Limb (tissue), 2 donors: ENCODE results near the gene ZFHX2.
"Not testable (repeated sequence)": the region's sequence is repeated elsewhere in the genome, so short reads cannot be mapped to it uniquely, and the experiment has no call there.

Experiments
- DNase-seq, 2 donors: peaks; one replicate each; pipeline ENCODE4 v3.0.0-alpha.2; 2016; ENCODE audit errors: extremely low spot score in 2 of 2

Gene ZFHX2

GRCh38 chr14:23551266-23552028 is at the start of gene ZFHX2:
ZFHX2 (minus strand) TSS chr14:23551765; CDS start chr14:23535325, 16,440 bp downstream.
- peak; percentile 59 to 89 for DNase-seq

- DNase-seq: no peak
Measured at GRCh38 chr14:23600806-23601205, 49.2 kb upstream of the ZFHX2 start.

GRCh38 chr14:23600322-23600707 is 48.8 kb upstream of the ZFHX2 start:
- DNase-seq: no peak

GRCh38 chr14:23594191-23594590 is 42.6 kb upstream of the ZFHX2 start:
- DNase-seq: not testable (repeated sequence)

- DNase-seq: no peak
Measured at GRCh38 chr14:23590198-23590597, 38.6 kb upstream of the ZFHX2 start.

GRCh38 chr14:23589606-23590005 is 38.0 kb upstream of the ZFHX2 start:
- DNase-seq: no peak

- peak; percentile 86 to 93 for DNase-seq
Measured at GRCh38 chr14:23588884-23589598, 37.5 kb upstream of the ZFHX2 start.

GRCh38 chr14:23584527-23585203 is 33.1 kb upstream of the ZFHX2 start:
- not testable (repeated sequence) for DNase-seq

GRCh38 chr14:23583761-23584526 is 32.4 kb upstream of the ZFHX2 start:
- peak in 1 of 2 donors; percentile 10 for DNase-seq

GRCh38 chr14:23582906-23583760 is 31.6 kb upstream of the ZFHX2 start:
- DNase-seq: peak in 1 of 2 donors; percentile 10

GRCh38 chr14:23580948-23581281 is 29.4 kb upstream of the ZFHX2 start:
- no peak for DNase-seq

GRCh38 chr14:23580152-23580926 is 28.8 kb upstream of the ZFHX2 start:
- no peak for DNase-seq

GRCh38 chr14:23579739-23580138 is 28.2 kb upstream of the ZFHX2 start:
- no peak for DNase-seq

GRCh38 chr14:23579311-23579630 is 27.7 kb upstream of the ZFHX2 start:
- DNase-seq: no peak

GRCh38 chr14:23578560-23579310 is 27.2 kb upstream of the ZFHX2 start, which contains the start of gene JPH4:
JPH4 (minus strand) TSS chr14:23578790; CDS start chr14:23577453, 1,337 bp downstream.
- DNase-seq: peak in 1 of 2 donors; percentile 83

GRCh38 chr14:23577710-23578392 is 26.3 kb upstream of the ZFHX2 start:
- no peak for DNase-seq

- DNase-seq: peak in 1 of 2 donors; percentile 68
Measured at GRCh38 chr14:23577004-23577681, 25.6 kb upstream of the ZFHX2 start.
